ENCODE data around the gene INPP4B.

GRCh38 chr4:142473960-142474338 lies 372.2 kb downstream of the INPP4B start:
- no peak for TF ChIP-seq EZH2phosphoT487 (IDR thresholded peaks at IDR 0.05; ENCODE audit: borderline replicate concordance, low read depth)
- no peak for TF ChIP-seq REST (IDR thresholded peaks at IDR 0.05; ENCODE audit: low read depth, low read length)
- no peak for TF ChIP-seq CTCF (IDR thresholded peaks at IDR 0.05)
- TF ChIP-seq FOXM1 (IDR thresholded peaks at IDR 0.05; ENCODE audit: low read depth) = no peak
- no peak for TF ChIP-seq POLR2AphosphoS5 (IDR thresholded peaks at IDR 0.05; ENCODE audit: low read depth, low read length)
- no peak for TF ChIP-seq TCF12 (IDR thresholded peaks at IDR 0.05)
- TF ChIP-seq GATA2 (CRISPR knock-in tag; IDR thresholded peaks at IDR 0.05) = no peak
- TF ChIP-seq PBX3 (IDR thresholded peaks at IDR 0.05) = no peak
- no peak for TF ChIP-seq EP300 (IDR thresholded peaks at IDR 0.05; ENCODE audit: borderline replicate concordance in 1 of 2, low read depth in 1 of 2, low read length in 1 of 2)
- TF ChIP-seq TEAD4 (IDR thresholded peaks at IDR 0.05; ENCODE audit: borderline replicate concordance, insufficient read depth) = no peak
